K562 (cell line): ENCODE results near the gene ARL16. TPM values are rescaled to one million over a fixed set of nuclear protein-coding genes. Genes with fewer than 3 reads are reported as not detected.
A peak's percentile ranks its signal among the peaks of the same experiment; 100 is the strongest.

ENCODE experiments used
- BCL6 ChIP-seq: fragments of 250-450 bp; sonication (Bioruptor Pico); IDR thresholded peaks from 2 replicates; pipeline ENCODE4 v1.4.0; 2020
- CHD2 ChIP-seq: IDR thresholded peaks from 2 replicates; pipeline ENCODE4 v1.6.1; 2011; ENCODE audit warnings: low read depth, low read length
- FIP1L1 ChIP-seq: fragments of 200-400 bp; formaldehyde crosslinking; IDR thresholded peaks from 2 replicates; pipeline ENCODE4 v1.6.1; 2018; ENCODE audit warnings: mild to moderate bottlenecking, low read depth, low read length; ENCODE audit not compliant: poor library complexity, severe bottlenecking
- GTF2F1 ChIP-seq: IDR thresholded peaks from 2 replicates; pipeline ENCODE4 v1.6.1; 2011; ENCODE audit warnings: low read depth, low read length, improper control_type of control experiment
- HDAC1 ChIP-seq, 2 experiments: fragments of 450-650 bp; IDR thresholded peaks; 2 replicates each; pipeline ENCODE4 v1.6.1; 2016 to 2017; ENCODE audit warnings: inconsistent platforms in 1 of 2, mild to moderate bottlenecking in 1 of 2, moderate library complexity in 1 of 2
- HDAC8 ChIP-seq: fragments of 450-650 bp; IDR thresholded peaks from 2 replicates; pipeline ENCODE4 v1.6.1; 2016; ENCODE audit warnings: mild to moderate bottlenecking, missing genetic modification characterization, moderate library complexity, missing compliant biosample characterization
- NFIC ChIP-seq: fragments of 450-650 bp; IDR thresholded peaks from 2 replicates; pipeline ENCODE4 v1.6.1; 2017; ENCODE audit warnings: mild to moderate bottlenecking, inconsistent platforms
- RBM22 ChIP-seq: fragments of 200-400 bp; formaldehyde crosslinking; IDR thresholded peaks from 2 replicates; pipeline ENCODE4 v1.6.1; 2018; ENCODE audit warnings: low read length, low read depth; ENCODE audit not compliant: poor library complexity, severe bottlenecking
- RFX1 ChIP-seq: fragments of 450-650 bp; IDR thresholded peaks from 2 replicates; pipeline ENCODE4 v1.6.1; 2016; ENCODE audit warnings: mild to moderate bottlenecking, moderate library complexity
- SMARCE1 ChIP-seq: fragments of 450-650 bp; IDR thresholded peaks from 2 replicates; pipeline ENCODE4 v1.7.1; 2016; ENCODE audit warnings: mild to moderate bottlenecking
- SREBF2 ChIP-seq: sonication (generic); formaldehyde crosslinking; IDR thresholded peaks from 2 replicates; pipeline ENCODE4 v1.4.0; 2020; ENCODE audit warnings: mild to moderate bottlenecking, missing genetic modification reagents
- TAF15 ChIP-seq: fragments of 200-400 bp; formaldehyde crosslinking; IDR thresholded peaks from 2 replicates; pipeline ENCODE4 v1.6.1; 2017; ENCODE audit warnings: mild to moderate bottlenecking, low read depth, low read length, moderate library complexity
- TAF9B ChIP-seq: fragments of 450-650 bp; IDR thresholded peaks from 2 replicates; pipeline ENCODE4 v1.6.1; 2018; ENCODE audit warnings: mild to moderate bottlenecking; ENCODE audit not compliant: partially characterized antibody
- ZNF174 ChIP-seq: fragments of 250-450 bp; sonication (Bioruptor Pico); IDR thresholded peaks from 2 replicates; pipeline ENCODE4 v1.4.0; 2020; ENCODE audit warnings: mild to moderate bottlenecking
- ZNF253 ChIP-seq: fragments of 250-450 bp; sonication (Bioruptor Pico); conservative IDR thresholded peaks from 2 replicates; pipeline ENCODE4 v1.6.1; 2021; ENCODE audit warnings: mild to moderate bottlenecking
- ZNF436 ChIP-seq: fragments of 250-450, 450-650 bp; sonication (Bioruptor Pico); formaldehyde crosslinking; IDR thresholded peaks from 2 replicates; pipeline ENCODE4 v1.7.0; 2020; ENCODE audit warnings: mild to moderate bottlenecking
- ZNF589 ChIP-seq: fragments of 200-800 bp; sonication (Bioruptor generic); IDR thresholded peaks from 2 replicates; pipeline ENCODE4 v1.6.1; 2016; ENCODE audit warnings: low read depth, missing genetic modification characterization, missing compliant biosample characterization
- ZNF830 ChIP-seq: fragments of 250-450 bp; sonication (Bioruptor Pico); IDR thresholded peaks from 2 replicates; pipeline ENCODE4 v1.5.0; 2021; ENCODE audit warnings: mild to moderate bottlenecking
- polyA plus RNA-seq, 8 experiments: library from polyadenylated mRNA; depleted of rRNA in 4 of 8; stranded (reverse) in 5 of 8; unstranded in 3 of 8; fragments of >200 nt; fragmentation: Nextera tagmentation in 2 of 8; fragmentation: Illumina TruSeq in 1 of 8; extraction: Ambion mirVana in 2 of 8; extraction: Trizol in 1 of 8; gene quantifications; 2 replicates each; pipeline versions ENCODE4 v1.2.1 to v1.2.3, GENCODE V29; 2011 to 2014; ENCODE audit warnings: inconsistent platforms in 1 of 8, missing spikeins in 1 of 8
- total RNA-seq, 7 experiments: library from RNA; depleted of rRNA in 6 of 7; stranded (reverse); fragments of >200 nt in 6 of 7; fragmentation: Illumina TruSeq in 2 of 7; extraction: Trizol in 2 of 7; gene quantifications; 2 replicates each; pipeline versions ENCODE4 v1.2.1 to v1.2.3, GENCODE V29; 2011 to 2021; ENCODE audit warnings: low replicate concordance in 1 of 7
- TF ChIP-seq, protein P1 (sequence below): sonication (generic); formaldehyde crosslinking; IDR thresholded peaks from 2 replicates; pipeline ENCODE4 v1.8.0; 2022; ENCODE audit warnings: mild to moderate bottlenecking, missing genetic modification reagents
- TF ChIP-seq, protein P2 (sequence below): fragments of 450-650 bp; IDR thresholded peaks from 2 replicates; pipeline ENCODE4 v1.6.1; 2017; ENCODE audit warnings: mild to moderate bottlenecking, moderate library complexity
- TF ChIP-seq, protein P3 (sequence below), 2 experiments: IDR thresholded peaks; 2 replicates each; pipeline ENCODE4 v1.6.1; 2011; ENCODE audit warnings: borderline replicate concordance in 1 of 2, control low read depth in 1 of 2, low read depth in 1 of 2, low read length in 1 of 2, mild to moderate bottlenecking in 1 of 2, mixed read lengths in 1 of 2, moderate library complexity in 1 of 2; ENCODE audit not compliant: insufficient read depth in 1 of 2, insufficient read length in 1 of 2, poor library complexity in 1 of 2, severe bottlenecking in 1 of 2; ENCODE audit errors: extremely low read depth in 1 of 2

Gene ARL16
- total and polyA plus RNA-seq, 9 of the 15 experiments (the other 6 are each of a cell fraction or from before 2014, with no cell fraction given): 5.4 to 32.4 (median 22.6) TPM

DNA sequence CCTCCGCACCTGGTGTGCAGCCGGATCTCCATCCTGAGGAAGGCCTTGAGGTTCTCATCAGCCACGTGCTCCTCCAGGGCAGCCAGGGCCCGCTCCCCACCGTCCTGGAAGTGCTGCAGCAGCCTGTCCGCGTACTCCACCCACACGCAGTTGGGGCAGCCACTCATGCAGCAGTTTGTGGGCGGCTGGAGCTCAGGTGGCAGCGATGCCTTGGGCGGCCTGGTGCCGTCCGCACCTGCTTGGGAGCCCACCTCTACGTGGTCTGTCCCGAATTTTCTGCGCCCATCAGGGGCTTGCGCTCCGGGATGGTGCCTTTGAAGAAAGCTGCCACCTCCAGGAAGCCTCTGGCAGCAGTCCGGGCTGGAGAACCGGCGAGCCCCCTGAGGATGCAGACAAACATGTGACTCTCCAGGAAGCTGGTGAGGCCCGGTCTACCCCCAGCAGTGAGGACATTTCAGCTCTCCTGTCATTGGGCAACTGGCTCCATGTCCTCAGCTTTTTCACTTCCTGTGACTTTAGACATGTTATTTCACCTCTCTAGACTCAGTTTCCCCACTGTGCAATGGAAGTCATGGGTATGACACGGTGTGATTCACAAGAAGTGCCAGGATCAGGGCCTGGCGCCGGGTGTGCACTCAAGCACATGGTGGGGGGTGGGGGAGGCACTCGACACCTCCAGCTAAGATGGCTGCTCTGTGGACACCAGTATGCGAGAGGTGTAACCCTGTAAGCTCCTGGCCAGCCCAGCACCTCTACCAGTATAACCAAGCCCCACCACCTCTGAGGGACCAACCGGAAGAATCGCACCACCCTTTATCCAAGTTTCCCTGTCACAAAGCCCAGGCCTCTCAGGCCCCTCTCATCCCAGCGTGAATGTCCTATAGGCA lies 18.1 kb downstream of the ARL16 start (continued):
- TF ChIP-seq, protein P1, sequence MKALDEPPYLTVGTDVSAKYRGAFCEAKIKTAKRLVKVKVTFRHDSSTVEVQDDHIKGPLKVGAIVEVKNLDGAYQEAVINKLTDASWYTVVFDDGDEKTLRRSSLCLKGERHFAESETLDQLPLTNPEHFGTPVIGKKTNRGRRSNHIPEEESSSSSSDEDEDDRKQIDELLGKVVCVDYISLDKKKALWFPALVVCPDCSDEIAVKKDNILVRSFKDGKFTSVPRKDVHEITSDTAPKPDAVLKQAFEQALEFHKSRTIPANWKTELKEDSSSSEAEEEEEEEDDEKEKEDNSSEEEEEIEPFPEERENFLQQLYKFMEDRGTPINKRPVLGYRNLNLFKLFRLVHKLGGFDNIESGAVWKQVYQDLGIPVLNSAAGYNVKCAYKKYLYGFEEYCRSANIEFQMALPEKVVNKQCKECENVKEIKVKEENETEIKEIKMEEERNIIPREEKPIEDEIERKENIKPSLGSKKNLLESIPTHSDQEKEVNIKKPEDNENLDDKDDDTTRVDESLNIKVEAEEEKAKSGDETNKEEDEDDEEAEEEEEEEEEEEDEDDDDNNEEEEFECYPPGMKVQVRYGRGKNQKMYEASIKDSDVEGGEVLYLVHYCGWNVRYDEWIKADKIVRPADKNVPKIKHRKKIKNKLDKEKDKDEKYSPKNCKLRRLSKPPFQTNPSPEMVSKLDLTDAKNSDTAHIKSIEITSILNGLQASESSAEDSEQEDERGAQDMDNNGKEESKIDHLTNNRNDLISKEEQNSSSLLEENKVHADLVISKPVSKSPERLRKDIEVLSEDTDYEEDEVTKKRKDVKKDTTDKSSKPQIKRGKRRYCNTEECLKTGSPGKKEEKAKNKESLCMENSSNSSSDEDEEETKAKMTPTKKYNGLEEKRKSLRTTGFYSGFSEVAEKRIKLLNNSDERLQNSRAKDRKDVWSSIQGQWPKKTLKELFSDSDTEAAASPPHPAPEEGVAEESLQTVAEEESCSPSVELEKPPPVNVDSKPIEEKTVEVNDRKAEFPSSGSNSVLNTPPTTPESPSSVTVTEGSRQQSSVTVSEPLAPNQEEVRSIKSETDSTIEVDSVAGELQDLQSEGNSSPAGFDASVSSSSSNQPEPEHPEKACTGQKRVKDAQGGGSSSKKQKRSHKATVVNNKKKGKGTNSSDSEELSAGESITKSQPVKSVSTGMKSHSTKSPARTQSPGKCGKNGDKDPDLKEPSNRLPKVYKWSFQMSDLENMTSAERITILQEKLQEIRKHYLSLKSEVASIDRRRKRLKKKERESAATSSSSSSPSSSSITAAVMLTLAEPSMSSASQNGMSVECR (CRISPR knock-in tag): no peak
- TF ChIP-seq RBM22 (no peak), ZNF830 (CRISPR knock-in tag) (no peak), FIP1L1 (no peak), TAF15 (no peak), BCL6 (CRISPR knock-in tag) (0 out of 2 replicates have a peak, but pooled peaks have one; percentile 47), CHD2 (no peak), GTF2F1 (no peak), ZNF174 (CRISPR knock-in tag) (no peak), ZNF436 (CRISPR knock-in tag) (no peak), ZNF253 (CRISPR knock-in tag) (no peak), HDAC8 (peak; percentile 95), TAF9B (peak; percentile 33), HDAC1 (IDR thresholded peaks at IDR 0.05) (peak in 1 of 2 experiments; percentile 10; a peak in 1 of 4 replicates), RFX1 (no peak), SREBF2 (CRISPR knock-in tag) (no peak), NFIC (no peak), SMARCE1 (no peak), ZNF589 (CRISPR knock-in tag) (0 out of 2 replicates have a peak, but pooled peaks have one; percentile 75)
- TF ChIP-seq, protein P2, sequence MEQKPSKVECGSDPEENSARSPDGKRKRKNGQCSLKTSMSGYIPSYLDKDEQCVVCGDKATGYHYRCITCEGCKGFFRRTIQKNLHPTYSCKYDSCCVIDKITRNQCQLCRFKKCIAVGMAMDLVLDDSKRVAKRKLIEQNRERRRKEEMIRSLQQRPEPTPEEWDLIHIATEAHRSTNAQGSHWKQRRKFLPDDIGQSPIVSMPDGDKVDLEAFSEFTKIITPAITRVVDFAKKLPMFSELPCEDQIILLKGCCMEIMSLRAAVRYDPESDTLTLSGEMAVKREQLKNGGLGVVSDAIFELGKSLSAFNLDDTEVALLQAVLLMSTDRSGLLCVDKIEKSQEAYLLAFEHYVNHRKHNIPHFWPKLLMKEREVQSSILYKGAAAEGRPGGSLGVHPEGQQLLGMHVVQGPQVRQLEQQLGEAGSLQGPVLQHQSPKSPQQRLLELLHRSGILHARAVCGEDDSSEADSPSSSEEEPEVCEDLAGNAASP: no peak
- TF ChIP-seq, protein P3, sequence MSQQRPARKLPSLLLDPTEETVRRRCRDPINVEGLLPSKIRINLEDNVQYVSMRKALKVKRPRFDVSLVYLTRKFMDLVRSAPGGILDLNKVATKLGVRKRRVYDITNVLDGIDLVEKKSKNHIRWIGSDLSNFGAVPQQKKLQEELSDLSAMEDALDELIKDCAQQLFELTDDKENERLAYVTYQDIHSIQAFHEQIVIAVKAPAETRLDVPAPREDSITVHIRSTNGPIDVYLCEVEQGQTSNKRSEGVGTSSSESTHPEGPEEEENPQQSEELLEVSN (IDR thresholded peaks at IDR 0.05; ENCODE audit: borderline replicate concordance in 1 of 2, extremely low read depth in 1 of 2, insufficient read depth in 1 of 2, insufficient read length in 1 of 2, low read depth in 1 of 2, low read length in 1 of 2, poor library complexity in 1 of 2, severe bottlenecking in 1 of 2): peak; percentile 94 to 95
